Measurements from ENCODE around the gene C1orf53. TPM values are rescaled to one million over a fixed set of nuclear protein-coding genes. Genes with fewer than 3 reads are reported as not detected.
A peak's percentile ranks its signal among the peaks of the same experiment; 100 is the strongest.

The C1orf53 gene
- total and polyA plus RNA-seq, 2 of the 8 experiments (the other 6 are each of a cell fraction or from before 2014, with no cell fraction given), result 0.56 to 1.3 TPM

- TF ChIP-seq RFX5 (IDR thresholded peaks at IDR 0.05; ENCODE audit: borderline replicate concordance, low read depth, low read length), result no peak
- no peak for TF ChIP-seq ASH2L (IDR thresholded peaks at IDR 0.05; ENCODE audit: low read length)
- peak; percentile 45; the same call in 1 of the 2 replicates for TF ChIP-seq CREB1 (IDR thresholded peaks at IDR 0.05)
- no peak for TF ChIP-seq GTF2F1 (IDR thresholded peaks at IDR 0.05; ENCODE audit: borderline replicate concordance, low read depth, low read length)
- TF ChIP-seq TAF1 (IDR thresholded peaks at IDR 0.05; ENCODE audit: low read depth, low read length), result no peak
- TF ChIP-seq RNF2 (IDR thresholded peaks at IDR 0.05; ENCODE audit: borderline replicate concordance, low read depth, low read length, missing control alignments, poor library complexity, severe bottlenecking), result no peak
- TF ChIP-seq, protein P1, sequence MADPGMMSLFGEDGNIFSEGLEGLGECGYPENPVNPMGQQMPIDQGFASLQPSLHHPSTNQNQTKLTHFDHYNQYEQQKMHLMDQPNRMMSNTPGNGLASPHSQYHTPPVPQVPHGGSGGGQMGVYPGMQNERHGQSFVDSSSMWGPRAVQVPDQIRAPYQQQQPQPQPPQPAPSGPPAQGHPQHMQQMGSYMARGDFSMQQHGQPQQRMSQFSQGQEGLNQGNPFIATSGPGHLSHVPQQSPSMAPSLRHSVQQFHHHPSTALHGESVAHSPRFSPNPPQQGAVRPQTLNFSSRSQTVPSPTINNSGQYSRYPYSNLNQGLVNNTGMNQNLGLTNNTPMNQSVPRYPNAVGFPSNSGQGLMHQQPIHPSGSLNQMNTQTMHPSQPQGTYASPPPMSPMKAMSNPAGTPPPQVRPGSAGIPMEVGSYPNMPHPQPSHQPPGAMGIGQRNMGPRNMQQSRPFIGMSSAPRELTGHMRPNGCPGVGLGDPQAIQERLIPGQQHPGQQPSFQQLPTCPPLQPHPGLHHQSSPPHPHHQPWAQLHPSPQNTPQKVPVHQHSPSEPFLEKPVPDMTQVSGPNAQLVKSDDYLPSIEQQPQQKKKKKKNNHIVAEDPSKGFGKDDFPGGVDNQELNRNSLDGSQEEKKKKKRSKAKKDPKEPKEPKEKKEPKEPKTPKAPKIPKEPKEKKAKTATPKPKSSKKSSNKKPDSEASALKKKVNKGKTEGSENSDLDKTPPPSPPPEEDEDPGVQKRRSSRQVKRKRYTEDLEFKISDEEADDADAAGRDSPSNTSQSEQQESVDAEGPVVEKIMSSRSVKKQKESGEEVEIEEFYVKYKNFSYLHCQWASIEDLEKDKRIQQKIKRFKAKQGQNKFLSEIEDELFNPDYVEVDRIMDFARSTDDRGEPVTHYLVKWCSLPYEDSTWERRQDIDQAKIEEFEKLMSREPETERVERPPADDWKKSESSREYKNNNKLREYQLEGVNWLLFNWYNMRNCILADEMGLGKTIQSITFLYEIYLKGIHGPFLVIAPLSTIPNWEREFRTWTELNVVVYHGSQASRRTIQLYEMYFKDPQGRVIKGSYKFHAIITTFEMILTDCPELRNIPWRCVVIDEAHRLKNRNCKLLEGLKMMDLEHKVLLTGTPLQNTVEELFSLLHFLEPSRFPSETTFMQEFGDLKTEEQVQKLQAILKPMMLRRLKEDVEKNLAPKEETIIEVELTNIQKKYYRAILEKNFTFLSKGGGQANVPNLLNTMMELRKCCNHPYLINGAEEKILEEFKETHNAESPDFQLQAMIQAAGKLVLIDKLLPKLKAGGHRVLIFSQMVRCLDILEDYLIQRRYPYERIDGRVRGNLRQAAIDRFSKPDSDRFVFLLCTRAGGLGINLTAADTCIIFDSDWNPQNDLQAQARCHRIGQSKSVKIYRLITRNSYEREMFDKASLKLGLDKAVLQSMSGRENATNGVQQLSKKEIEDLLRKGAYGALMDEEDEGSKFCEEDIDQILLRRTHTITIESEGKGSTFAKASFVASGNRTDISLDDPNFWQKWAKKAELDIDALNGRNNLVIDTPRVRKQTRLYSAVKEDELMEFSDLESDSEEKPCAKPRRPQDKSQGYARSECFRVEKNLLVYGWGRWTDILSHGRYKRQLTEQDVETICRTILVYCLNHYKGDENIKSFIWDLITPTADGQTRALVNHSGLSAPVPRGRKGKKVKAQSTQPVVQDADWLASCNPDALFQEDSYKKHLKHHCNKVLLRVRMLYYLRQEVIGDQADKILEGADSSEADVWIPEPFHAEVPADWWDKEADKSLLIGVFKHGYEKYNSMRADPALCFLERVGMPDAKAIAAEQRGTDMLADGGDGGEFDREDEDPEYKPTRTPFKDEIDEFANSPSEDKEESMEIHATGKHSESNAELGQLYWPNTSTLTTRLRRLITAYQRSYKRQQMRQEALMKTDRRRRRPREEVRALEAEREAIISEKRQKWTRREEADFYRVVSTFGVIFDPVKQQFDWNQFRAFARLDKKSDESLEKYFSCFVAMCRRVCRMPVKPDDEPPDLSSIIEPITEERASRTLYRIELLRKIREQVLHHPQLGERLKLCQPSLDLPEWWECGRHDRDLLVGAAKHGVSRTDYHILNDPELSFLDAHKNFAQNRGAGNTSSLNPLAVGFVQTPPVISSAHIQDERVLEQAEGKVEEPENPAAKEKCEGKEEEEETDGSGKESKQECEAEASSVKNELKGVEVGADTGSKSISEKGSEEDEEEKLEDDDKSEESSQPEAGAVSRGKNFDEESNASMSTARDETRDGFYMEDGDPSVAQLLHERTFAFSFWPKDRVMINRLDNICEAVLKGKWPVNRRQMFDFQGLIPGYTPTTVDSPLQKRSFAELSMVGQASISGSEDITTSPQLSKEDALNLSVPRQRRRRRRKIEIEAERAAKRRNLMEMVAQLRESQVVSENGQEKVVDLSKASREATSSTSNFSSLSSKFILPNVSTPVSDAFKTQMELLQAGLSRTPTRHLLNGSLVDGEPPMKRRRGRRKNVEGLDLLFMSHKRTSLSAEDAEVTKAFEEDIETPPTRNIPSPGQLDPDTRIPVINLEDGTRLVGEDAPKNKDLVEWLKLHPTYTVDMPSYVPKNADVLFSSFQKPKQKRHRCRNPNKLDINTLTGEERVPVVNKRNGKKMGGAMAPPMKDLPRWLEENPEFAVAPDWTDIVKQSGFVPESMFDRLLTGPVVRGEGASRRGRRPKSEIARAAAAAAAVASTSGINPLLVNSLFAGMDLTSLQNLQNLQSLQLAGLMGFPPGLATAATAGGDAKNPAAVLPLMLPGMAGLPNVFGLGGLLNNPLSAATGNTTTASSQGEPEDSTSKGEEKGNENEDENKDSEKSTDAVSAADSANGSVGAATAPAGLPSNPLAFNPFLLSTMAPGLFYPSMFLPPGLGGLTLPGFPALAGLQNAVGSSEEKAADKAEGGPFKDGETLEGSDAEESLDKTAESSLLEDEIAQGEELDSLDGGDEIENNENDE (IDR thresholded peaks at IDR 0.05; ENCODE audit: insufficient replicate concordance, low read length), result no peak
- peak; percentile 39 for TF ChIP-seq KDM4A (IDR thresholded peaks at IDR 0.05; ENCODE audit: low read depth, low read length, severe bottlenecking)
- TF ChIP-seq CBX5 (IDR thresholded peaks at IDR 0.05; ENCODE audit: low read depth, low read length), result no peak
- TF ChIP-seq HDAC6 (IDR thresholded peaks at IDR 0.05; ENCODE audit: low read depth, low read length), result no peak
- TF ChIP-seq EGR1 (IDR thresholded peaks at IDR 0.05; ENCODE audit: borderline replicate concordance, low read depth, low read length), result no peak
Observed at GRCh38 chr1:197928849-197929336, 26.5 kb downstream of the C1orf53 start (continued).
